AG09319 (cell line): ENCODE results near the gene GRAMD1B.
A peak's percentile ranks its signal among the peaks of the same experiment; 100 is the strongest.

Experiments used
- DNase-seq: peaks from one replicate; pipeline ENCODE4 v3.0.0-alpha.2; 2010; ENCODE audit warnings: low read depth; ENCODE audit errors: extremely low read depth
- TF ChIP-seq, protein P1 (sequence below): IDR thresholded peaks from 2 replicates; pipeline ENCODE4 v1.5.1; 2011; ENCODE audit warnings: low read depth, mild to moderate bottlenecking, inconsistent platforms, low read length, moderate library complexity

The GRAMD1B gene

GRCh38 chr11:123426789-123427188, 3.3 kb upstream of the GRAMD1B start:
- DNase-seq = no peak
- TF ChIP-seq, protein P1, sequence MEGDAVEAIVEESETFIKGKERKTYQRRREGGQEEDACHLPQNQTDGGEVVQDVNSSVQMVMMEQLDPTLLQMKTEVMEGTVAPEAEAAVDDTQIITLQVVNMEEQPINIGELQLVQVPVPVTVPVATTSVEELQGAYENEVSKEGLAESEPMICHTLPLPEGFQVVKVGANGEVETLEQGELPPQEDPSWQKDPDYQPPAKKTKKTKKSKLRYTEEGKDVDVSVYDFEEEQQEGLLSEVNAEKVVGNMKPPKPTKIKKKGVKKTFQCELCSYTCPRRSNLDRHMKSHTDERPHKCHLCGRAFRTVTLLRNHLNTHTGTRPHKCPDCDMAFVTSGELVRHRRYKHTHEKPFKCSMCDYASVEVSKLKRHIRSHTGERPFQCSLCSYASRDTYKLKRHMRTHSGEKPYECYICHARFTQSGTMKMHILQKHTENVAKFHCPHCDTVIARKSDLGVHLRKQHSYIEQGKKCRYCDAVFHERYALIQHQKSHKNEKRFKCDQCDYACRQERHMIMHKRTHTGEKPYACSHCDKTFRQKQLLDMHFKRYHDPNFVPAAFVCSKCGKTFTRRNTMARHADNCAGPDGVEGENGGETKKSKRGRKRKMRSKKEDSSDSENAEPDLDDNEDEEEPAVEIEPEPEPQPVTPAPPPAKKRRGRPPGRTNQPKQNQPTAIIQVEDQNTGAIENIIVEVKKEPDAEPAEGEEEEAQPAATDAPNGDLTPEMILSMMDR = no peak

GRCh38 chr11:123427405-123427804, 2.7 kb upstream of the GRAMD1B start:
- TF ChIP-seq, protein P1 = no peak
- no peak for DNase-seq

- DNase-seq = no peak
- TF ChIP-seq, protein P1 = no peak
Measured at GRCh38 chr11:123428116-123428715, 1.9 kb upstream of the GRAMD1B start.

DNA sequence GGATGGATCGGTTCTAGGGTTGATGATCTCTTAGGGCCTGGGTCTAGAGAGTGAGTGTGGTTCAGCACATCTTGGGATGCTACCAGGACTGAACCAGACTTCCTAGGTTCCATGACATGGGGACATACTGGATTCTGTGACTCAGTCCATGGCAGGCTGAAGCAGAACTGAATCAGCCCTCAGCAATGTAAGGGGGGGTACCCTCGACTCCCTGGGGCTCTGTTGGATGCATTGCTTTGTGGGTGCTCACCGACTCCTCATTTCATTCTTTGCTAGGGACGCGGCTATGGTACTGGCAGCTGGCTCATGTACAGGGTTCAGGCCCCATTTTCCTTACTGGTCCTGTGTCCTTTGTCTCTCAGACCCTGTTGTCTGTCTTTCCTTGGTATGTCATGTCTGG, 733 bp upstream of the GRAMD1B start:
- DNase-seq = no peak
- TF ChIP-seq, protein P1 = no peak

DNA sequence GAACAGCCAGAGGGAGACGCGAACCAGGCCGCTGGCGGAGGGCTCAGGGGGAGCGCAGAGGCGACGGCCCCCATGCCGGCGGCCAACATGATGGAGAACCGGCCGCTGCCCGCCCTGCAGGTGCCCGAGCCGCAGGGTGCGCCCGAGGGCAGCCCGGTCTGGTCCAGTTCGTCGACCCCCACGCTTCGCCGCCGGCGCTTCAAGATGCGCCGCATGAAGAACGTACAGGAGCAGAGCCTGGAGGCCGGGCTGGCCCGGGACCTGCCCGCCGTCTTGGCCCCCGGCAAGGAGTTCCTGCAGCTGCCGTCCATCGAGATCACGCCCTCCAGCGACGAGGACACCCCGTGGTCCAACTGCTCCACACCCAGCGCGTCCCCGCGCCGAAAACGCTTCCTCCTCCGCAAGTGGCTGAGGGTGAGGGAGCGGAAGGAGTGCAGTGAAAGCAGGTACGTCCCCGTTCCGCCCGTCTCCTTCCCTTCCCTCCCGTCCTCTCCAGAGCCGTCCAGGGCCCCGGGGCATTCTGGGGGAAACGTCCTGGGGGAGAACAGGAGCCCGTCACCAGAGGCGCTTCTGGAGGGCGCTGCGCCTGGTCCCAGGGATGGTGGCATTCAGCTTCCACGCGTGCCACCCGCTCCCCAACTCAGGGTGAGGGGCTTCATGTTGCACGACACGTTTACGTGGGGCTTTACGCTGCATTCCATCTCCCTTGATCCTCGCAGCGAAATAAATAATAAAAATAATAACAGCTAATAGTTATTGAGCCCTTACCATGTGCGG, 840 bp downstream of the GRAMD1B start:
- TF ChIP-seq, protein P1 = no peak; the same call in none of the 2 replicates
- no peak for DNase-seq

DNA sequence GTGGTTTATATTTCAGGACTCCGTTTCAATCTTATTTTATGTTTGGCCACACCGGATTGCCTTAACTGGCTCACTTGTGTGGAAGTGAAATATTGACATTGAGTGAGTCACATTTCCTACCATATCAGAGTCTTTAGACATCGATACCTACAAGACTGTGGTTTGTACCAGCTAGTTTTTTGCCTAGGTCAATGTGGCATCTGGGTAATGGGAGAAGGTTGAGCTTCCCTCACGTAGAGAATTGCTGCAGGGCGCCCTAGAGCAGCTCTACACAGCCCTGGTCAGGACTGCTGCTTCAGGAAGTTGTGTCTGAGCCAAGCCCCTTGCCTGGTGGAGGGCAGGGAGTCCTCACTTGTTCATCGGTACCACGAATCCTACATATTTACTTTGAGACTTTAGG, 1.6 kb downstream of the GRAMD1B start:
- TF ChIP-seq, protein P1 = no peak

DNA sequence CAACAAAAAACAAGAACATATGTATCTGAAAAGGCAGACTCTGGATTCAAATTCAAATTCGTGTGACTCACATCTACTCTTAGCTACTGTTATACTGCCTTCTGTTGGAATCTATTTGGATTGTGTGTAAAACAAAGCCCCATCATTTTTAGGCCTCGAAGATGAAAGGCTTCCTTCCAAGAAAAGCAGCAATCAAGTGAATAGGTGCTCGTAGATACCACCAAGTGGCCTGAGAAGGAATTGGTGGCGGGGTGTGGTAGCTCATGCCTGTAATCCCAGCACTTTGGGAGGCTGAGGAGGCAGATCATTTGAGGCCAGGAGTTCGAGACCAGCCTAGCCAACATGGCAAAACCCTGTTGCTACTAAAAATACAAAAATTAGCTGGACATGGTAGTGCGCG, 4.2 kb downstream of the GRAMD1B start:
- no peak for DNase-seq
- TF ChIP-seq, protein P1 = 0 out of 2 replicates have a peak, but pooled peaks have one; percentile 4

More for the DNA sequence above, 1.6 kb downstream of the GRAMD1B start:
- DNase-seq = no peak
